Fibroblast of pulmonary artery (primary cell): Measurements from ENCODE around the gene PDE9A.

Experiments used
- DNase-seq: peaks from one replicate; pipeline ENCODE4 v3.0.0-alpha.2; 2010; ENCODE audit warnings: low read depth
- H3K4me3 ChIP-seq: replicated peaks from 2 replicates; pipeline ENCODE4 v1.5.1; 2011; ENCODE audit warnings: low read depth, mild to moderate bottlenecking, control low read depth, low read length, moderate library complexity
- TF ChIP-seq, protein P1 (sequence below): IDR thresholded peaks from 2 replicates; pipeline ENCODE4 v1.5.1; 2011; ENCODE audit warnings: mild to moderate bottlenecking, control low read depth, low read length, inconsistent platforms; ENCODE audit errors: missing control alignments

PDE9A gene

DNA sequence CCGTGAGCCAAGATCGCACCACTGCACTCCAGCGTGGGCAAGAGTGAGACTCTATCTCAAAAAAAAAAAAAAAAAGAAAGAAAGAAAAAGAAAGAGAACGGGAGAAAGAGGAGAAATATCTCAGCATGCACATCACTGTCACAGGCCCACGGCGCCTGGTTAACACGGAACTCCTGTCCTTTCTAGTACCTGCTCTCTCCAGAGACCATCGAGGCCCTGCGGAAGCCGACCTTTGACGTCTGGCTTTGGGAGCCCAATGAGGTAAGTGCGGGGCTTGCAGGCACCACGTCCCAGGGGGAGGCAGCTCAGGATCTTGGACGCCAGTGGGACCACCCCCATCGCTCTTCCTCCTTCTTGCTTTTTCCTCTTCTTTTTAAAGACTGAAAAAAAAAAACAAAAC lies 100.4 kb downstream of the PDE9A start:
- DNase-seq = no peak
- TF ChIP-seq, protein P1, sequence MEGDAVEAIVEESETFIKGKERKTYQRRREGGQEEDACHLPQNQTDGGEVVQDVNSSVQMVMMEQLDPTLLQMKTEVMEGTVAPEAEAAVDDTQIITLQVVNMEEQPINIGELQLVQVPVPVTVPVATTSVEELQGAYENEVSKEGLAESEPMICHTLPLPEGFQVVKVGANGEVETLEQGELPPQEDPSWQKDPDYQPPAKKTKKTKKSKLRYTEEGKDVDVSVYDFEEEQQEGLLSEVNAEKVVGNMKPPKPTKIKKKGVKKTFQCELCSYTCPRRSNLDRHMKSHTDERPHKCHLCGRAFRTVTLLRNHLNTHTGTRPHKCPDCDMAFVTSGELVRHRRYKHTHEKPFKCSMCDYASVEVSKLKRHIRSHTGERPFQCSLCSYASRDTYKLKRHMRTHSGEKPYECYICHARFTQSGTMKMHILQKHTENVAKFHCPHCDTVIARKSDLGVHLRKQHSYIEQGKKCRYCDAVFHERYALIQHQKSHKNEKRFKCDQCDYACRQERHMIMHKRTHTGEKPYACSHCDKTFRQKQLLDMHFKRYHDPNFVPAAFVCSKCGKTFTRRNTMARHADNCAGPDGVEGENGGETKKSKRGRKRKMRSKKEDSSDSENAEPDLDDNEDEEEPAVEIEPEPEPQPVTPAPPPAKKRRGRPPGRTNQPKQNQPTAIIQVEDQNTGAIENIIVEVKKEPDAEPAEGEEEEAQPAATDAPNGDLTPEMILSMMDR = no peak
- H3K4me3 ChIP-seq = no peak overlapping the region

DNA sequence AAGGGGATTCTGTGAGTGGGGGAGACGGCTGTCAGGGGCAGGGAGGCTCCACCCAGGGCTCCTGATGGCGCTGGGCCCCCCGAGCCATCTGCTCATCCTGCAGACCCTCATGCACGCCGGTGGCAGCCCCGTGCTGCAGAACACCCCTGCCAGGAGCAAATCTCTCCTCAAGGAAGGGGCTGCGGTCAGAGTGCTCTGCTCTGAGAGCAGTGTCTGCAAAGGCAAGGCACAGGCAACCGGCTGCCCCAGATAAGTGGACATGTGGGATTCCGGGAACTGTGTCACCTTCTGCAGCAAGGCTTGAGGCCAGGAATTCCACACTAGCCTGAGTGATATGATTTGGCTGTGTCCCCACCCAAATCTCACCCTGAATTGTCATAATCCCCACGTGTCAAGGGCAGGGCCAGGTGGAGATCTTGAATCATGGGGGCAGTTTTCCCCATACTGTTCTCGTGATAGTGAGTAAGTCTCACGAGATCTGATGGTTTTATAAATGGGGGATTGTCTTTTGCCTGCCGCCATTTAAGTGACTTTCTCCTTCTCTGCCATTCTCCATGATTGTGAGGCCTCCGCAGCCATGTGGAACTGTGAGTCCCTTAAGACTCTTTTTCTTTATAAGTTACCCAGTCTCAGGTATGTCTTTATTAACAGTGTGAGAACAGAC lies 101.0 kb downstream of the PDE9A start:
- no peak for DNase-seq
- no peak overlapping the region for H3K4me3 ChIP-seq
- TF ChIP-seq, protein P1 = no peak

DNA sequence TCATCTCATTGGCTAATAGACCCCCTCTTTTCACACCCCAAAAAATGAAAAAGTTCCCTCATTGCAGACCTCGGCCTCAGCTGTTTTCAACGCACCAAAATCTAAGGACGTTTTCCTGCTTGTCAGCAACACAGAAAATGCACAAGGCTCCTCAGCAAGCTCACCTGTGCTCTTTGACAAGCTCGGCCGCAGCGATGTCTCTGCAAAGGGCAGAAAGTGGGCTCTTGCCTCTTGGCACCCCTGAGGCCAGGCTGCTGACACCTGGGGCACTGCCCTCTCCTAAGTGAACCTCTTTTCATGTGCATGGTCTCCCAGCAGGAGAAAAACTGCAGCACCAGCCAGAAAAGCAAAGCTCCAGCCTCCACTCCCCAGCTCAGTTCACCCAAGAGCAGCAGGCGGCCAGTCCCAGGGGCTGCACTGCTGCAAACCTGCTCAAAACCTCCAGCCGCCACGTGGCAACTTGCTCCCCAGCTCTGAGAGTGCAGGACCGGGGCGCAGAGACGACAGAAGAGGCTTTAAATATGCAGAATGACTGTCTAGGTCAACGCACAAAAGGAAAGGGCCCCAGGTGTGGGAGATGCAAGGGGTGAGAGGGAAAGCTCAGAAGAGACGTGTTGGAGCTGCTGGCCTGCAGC lies 101.7 kb downstream of the PDE9A start:
- DNase-seq = no peak
- TF ChIP-seq, protein P1 = no peak
- H3K4me3 ChIP-seq = no peak overlapping the region

DNA sequence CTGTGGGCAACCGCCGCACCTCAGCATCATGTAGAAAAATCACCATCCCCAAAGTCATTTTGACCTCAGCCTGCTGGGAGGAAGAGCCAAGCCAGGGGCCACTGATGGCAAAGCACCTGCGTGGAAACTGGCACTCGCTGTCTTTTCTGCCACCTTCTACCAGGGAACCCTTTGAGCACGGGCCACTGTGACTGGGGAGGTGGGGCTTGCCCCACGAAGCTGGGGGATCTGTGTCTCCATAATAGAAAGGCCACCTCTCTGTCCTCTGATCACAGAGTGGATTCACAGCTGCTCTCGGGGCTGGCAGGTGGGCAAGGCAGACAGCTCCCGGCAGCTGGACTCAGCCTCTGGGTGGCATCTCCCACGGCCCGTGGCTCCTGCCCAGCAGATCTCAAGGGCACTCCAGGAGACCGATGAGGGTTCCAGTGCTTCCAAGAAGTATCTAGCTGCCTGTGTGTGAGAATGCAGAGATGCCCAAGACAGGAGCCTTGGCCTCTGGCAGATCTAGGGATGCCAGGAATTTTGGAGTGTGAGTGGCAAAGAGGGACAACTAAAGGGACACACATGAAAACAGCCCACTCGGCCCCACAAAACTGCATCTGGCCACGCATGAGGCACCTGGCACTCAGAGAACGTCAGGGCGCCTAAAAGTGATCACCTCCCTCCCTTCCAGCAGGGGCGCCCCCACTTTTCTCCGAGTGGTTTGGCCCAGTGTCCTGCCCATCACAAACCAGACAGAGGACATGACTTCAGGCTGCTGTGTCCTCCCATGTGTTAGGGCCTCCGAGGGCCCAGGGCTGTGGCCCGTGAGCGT lies 102.6 kb downstream of the PDE9A start:
- no peak overlapping the region for H3K4me3 ChIP-seq
- TF ChIP-seq, protein P1 = no peak
- no peak for DNase-seq

DNA sequence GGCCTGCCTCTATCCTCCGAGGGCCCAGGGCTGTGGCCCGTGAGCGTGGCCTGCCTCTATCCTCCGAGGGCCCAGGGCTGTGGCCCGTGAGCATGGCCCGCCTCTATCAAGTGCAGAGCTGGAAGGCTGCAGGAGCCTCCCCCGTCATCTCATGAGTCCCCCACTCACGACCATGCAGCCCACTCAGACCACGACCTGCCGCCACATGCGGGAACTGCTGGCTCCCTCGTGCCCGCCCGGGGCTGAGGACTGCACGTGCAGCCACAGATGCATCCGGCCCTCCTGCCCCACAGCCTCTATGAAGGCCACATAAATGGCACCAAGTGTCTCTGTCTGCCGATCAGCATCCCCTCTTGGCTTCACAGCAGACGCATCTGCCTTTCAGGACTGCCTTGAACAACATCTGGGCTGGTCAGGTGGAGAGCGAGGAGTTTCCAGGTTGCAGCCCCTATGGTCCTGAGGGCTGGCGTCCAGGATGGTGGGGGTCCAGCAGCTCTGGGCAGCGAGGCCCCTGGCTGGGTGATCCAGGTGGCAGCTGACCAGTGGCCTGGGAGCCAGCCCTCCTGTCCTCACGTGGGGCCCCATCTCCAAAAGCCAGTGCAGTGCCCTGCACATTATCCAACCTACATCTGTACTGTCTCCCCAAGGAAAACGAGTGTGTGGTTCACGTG lies 103.3 kb downstream of the PDE9A start:
- no peak overlapping the region for H3K4me3 ChIP-seq
- TF ChIP-seq, protein P1 = no peak
- no peak for DNase-seq

DNA sequence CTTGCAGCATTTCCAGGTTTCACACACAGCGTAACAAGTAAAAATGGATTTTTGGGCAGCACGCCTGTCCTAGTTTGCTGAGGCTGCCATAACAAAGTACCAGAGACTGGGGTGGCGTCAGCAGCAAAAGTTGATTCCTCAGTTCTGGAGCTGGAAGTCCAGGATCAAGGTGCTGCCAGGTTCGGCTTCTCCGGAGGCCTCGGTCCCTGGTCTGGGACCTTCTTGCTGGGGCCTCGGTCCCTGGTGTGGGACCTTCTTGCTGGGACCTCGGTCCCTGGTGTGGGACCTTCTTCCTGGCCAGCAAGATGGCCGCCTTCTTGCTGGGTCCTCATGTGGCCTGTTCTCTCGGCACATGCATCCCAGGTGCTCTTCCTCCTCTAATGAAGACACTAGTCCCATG lies 104.0 kb downstream of the PDE9A start:
- no peak for DNase-seq
- no peak overlapping the region for H3K4me3 ChIP-seq
- TF ChIP-seq, protein P1 = no peak
